ENCODE data around the gene ARHGEF17.

GRCh38 chr11:73386546-73386945, 78.5 kb downstream of the ARHGEF17 start:
- TF ChIP-seq EZH2phosphoT487 (IDR thresholded peaks at IDR 0.05; ENCODE audit: insufficient read depth, low read depth), result no peak
- TF ChIP-seq EZH2 (IDR thresholded peaks at IDR 0.05; ENCODE audit: insufficient read depth, poor library complexity, severe bottlenecking), result no peak

All from GM23248 (cell line).